ENCODE results near the gene OSBPL9.
A peak's percentile ranks its signal among the peaks of the same experiment; 100 is the strongest.
"Not testable (repeated sequence)": the region's sequence is repeated elsewhere in the genome, so short reads cannot be mapped to it uniquely, and the experiment has no call there.

Gene OSBPL9

GRCh38 chr1:51600965-51601364 lies 15.9 kb upstream of the OSBPL9 start:
- no peak for TF ChIP-seq TARDBP (IDR thresholded peaks at IDR 0.05)
- TF ChIP-seq SP1 (IDR thresholded peaks at IDR 0.05): no peak
- ChIA-PET POLR2A (interaction anchor here (0.6 kb wide), 1 partner anchor 31 kb away, joined by 3 read pairs; no protein-coding TSS in a partner anchor), CTCF (no interaction called here)
- DNase-seq (ENCODE audit: extremely low spot score): no peak

- no peak for DNase-seq (ENCODE audit: extremely low spot score)
- ChIA-PET CTCF (no interaction called here), POLR2A (no interaction called here)
- no peak for TF ChIP-seq L3MBTL2 (conservative IDR thresholded peaks at IDR 0.05)
Observed at GRCh38 chr1:51605961-51606723, 10.8 kb upstream of the OSBPL9 start.

GRCh38 chr1:51607681-51608095 lies 9.2 kb upstream of the OSBPL9 start:
- no peak for DNase-seq (ENCODE audit: extremely low spot score)
- ChIA-PET CTCF (no interaction called here), POLR2A (no interaction called here)
- TF ChIP-seq SUZ12 (IDR thresholded peaks at IDR 0.05) (no peak), ARNT (IDR thresholded peaks at IDR 0.05) (no peak), NFRKB (IDR thresholded peaks at IDR 0.05) (no peak), L3MBTL2 (conservative IDR thresholded peaks at IDR 0.05) (no peak), TARDBP (IDR thresholded peaks at IDR 0.05) (no peak), HDGF (IDR thresholded peaks at IDR 0.05; ENCODE audit: borderline replicate concordance) (no peak), ZNF384 (IDR thresholded peaks at IDR 0.05) (no peak), LEF1 (IDR thresholded peaks at IDR 0.05; ENCODE audit: borderline replicate concordance) (no peak)

- POLR2A ChIA-PET; CTCF ChIA-PET; DNase-seq (ENCODE audit: extremely low spot score): not testable (repeated sequence)
Observed at GRCh38 chr1:51610104-51610503, 6.8 kb upstream of the OSBPL9 start.

- ChIA-PET POLR2A (no interaction called here), CTCF (interaction anchor here (1.0 kb wide), 1 partner anchor 75 kb away, joined by 3 read pairs; no protein-coding TSS in a partner anchor)
- DNase-seq (ENCODE audit: extremely low spot score): no peak
- no peak for TF ChIP-seq FOXM1 (IDR thresholded peaks at IDR 0.05; ENCODE audit: borderline replicate concordance)
- no peak for TF ChIP-seq ELF4 (IDR thresholded peaks at IDR 0.05)
- TF ChIP-seq ARNT (IDR thresholded peaks at IDR 0.05): no peak
- no peak for TF ChIP-seq PKNOX1 (IDR thresholded peaks at IDR 0.05)
Observed at GRCh38 chr1:51610637-51611036, 6.3 kb upstream of the OSBPL9 start.

- POLR2A ChIA-PET: no interaction called here
- no peak for DNase-seq (ENCODE audit: extremely low spot score)
- TF ChIP-seq ELF4 (IDR thresholded peaks at IDR 0.05) (no peak), ZNF384 (IDR thresholded peaks at IDR 0.05) (no peak), ARNT (IDR thresholded peaks at IDR 0.05) (no peak)
- CTCF ChIA-PET: interaction anchor here (1.2 kb wide), 1 partner anchor 15 kb away, joined by 5 read pairs; no protein-coding TSS in a partner anchor
Observed at GRCh38 chr1:51612447-51612961, 4.4 kb upstream of the OSBPL9 start.

GRCh38 chr1:51615780-51616291 lies 1.1 kb upstream of the OSBPL9 start:
- ChIA-PET POLR2A (no interaction called here), CTCF (interaction anchor here (0.6 to 0.9 kb wide), 2 partner anchors 55 to 152 kb away, joined by 3 read pairs; no protein-coding TSS in a partner anchor)
- TF ChIP-seq FOXM1 (IDR thresholded peaks at IDR 0.05; ENCODE audit: borderline replicate concordance) (no peak), SUZ12 (IDR thresholded peaks at IDR 0.05) (no peak), ELF4 (IDR thresholded peaks at IDR 0.05) (no peak), ZNF384 (IDR thresholded peaks at IDR 0.05) (peak; percentile 75), BHLHE40 (IDR thresholded peaks at IDR 0.05; ENCODE audit: borderline replicate concordance) (no peak)
- no peak for DNase-seq (ENCODE audit: extremely low spot score)

- CTCF ChIA-PET: no interaction called here
- POLR2A ChIA-PET: interaction anchor here (1.6 kb wide), 1 partner anchor 41 kb away, joined by 4 read pairs; no protein-coding TSS in a partner anchor
- DNase-seq (ENCODE audit: extremely low spot score): no peak
- TF ChIP-seq PKNOX1 (IDR thresholded peaks at IDR 0.05) (no peak), SP1 (IDR thresholded peaks at IDR 0.05) (no peak), NFRKB (IDR thresholded peaks at IDR 0.05) (no peak), CTBP1 (IDR thresholded peaks at IDR 0.05; ENCODE audit: borderline replicate concordance) (no peak), L3MBTL2 (conservative IDR thresholded peaks at IDR 0.05) (no peak), ZNF384 (IDR thresholded peaks at IDR 0.05) (no peak), BHLHE40 (IDR thresholded peaks at IDR 0.05; ENCODE audit: borderline replicate concordance) (no peak), ELF4 (IDR thresholded peaks at IDR 0.05) (no peak), LEF1 (IDR thresholded peaks at IDR 0.05; ENCODE audit: borderline replicate concordance) (no peak), SUZ12 (IDR thresholded peaks at IDR 0.05) (no peak), FOXA1 (IDR thresholded peaks at IDR 0.05) (no peak), ARNT (IDR thresholded peaks at IDR 0.05) (no peak), FOXM1 (IDR thresholded peaks at IDR 0.05; ENCODE audit: borderline replicate concordance) (no peak), FOXK2 (IDR thresholded peaks at IDR 0.05) (no peak), TARDBP (IDR thresholded peaks at IDR 0.05) (no peak)
Observed at GRCh38 chr1:51616490-51616889, 402 bp upstream of the OSBPL9 start.
